Esophagus squamous epithelium (tissue), 4 donors: Measurements from ENCODE around the gene TMCC1.

ENCODE experiments used
- CTCF ChIP-seq, 6 experiments: fragments of 450-650 bp in 4 of 6; fragments of 200-600 bp in 2 of 6; sonication (generic) in 2 of 6; IDR thresholded peaks; one replicate each; pipeline ENCODE4 v1.5.1; 2016 to 2019; ENCODE audit warnings: antibody characterized with exemption in 6 of 6, mild to moderate bottlenecking in 4 of 6, moderate library complexity in 4 of 6
- POLR2A ChIP-seq, 4 donors: fragments of 450-650 bp; IDR thresholded peaks; one replicate each; pipeline ENCODE4 v1.6.1; 2017; ENCODE audit warnings: antibody characterized with exemption in 4 of 4, mild to moderate bottlenecking in 4 of 4, moderate library complexity in 3 of 4

GRCh38 chr3:129645286-129645685 lies 248.2 kb downstream of the TMCC1 start:
- TF ChIP-seq CTCF (IDR thresholded peaks at IDR 0.05): no peak
- TF ChIP-seq POLR2A (IDR thresholded peaks at IDR 0.05): no peak
